SK-N-SH (cell line): ENCODE results near the gene SUPT4H1. TPM values are rescaled to one million over a fixed set of nuclear protein-coding genes. Genes with fewer than 3 reads are reported as not detected.
A peak's percentile ranks its signal among the peaks of the same experiment; 100 is the strongest.

Source experiments
- CTCF ChIA-PET: fragments of 300-600, 350-600 bp; formaldehyde crosslinking; extraction: SDS; loops from one replicate; lab custom pipeline; 2021; lab: Yijun Ruan, JAX
- POLR2A ChIA-PET: fragments of 350-600 bp; sonication (Branson Sonifier 250); formaldehyde crosslinking; extraction: SDS; loops from one replicate; lab custom pipeline; 2020; ENCODE audit warnings: antibody characterized with exemption, inconsistent platforms; lab: Yijun Ruan, JAX
- DNase-seq: peaks from one replicate; pipeline ENCODE4 v3.0.0; 2012
- H2AFZ ChIP-seq: fragments of 200-600 bp; sonication (generic); 2 replicates; pipeline ENCODE4 v1.8.1; 2016; ENCODE audit warnings: antibody characterized with exemption, mild to moderate bottlenecking, low read depth
- H3F3A ChIP-seq: fragments of 200-600 bp; sonication (generic); replicated peaks from 2 replicates; pipeline ENCODE3; 2016; ENCODE audit warnings: antibody characterized with exemption, mild to moderate bottlenecking; ENCODE audit not compliant: insufficient read depth
- H3K27ac ChIP-seq, 2 experiments: fragments of 200-500 bp in 1 of 2; fragments of 200-600 bp in 1 of 2; sonication (Bioruptor generic) in 1 of 2; sonication (generic), shearing (Covaris generic) in 1 of 2; 2 replicates each; pipeline versions ENCODE4 v1.5.1 to v1.6.1; 2014 to 2016; ENCODE audit warnings: low read depth in 2 of 2, inconsistent platforms in 1 of 2, low read length in 1 of 2, mild to moderate bottlenecking in 1 of 2, mixed read lengths in 1 of 2
- H3K27me3 ChIP-seq: fragments of 200-600 bp; sonication (generic), shearing (Covaris generic); 2 replicates; pipeline ENCODE4 v1.6.1; 2016; ENCODE audit warnings: mixed run types; ENCODE audit not compliant: insufficient read depth
- H3K36me3 ChIP-seq, 2 experiments: fragments of 200-500 bp in 1 of 2; fragments of 200-600 bp in 1 of 2; sonication (Bioruptor generic) in 1 of 2; sonication (generic) in 1 of 2; replicated peaks in 1 of 2; 2 replicates each; pipeline versions ENCODE3 to v1.5.1; 2014 to 2016; ENCODE audit warnings: low read length in 1 of 2, mild to moderate bottlenecking in 1 of 2; ENCODE audit not compliant: insufficient read depth in 2 of 2, control insufficient read depth in 1 of 2
- H3K4me1 ChIP-seq, 2 experiments: fragments of 200-500 bp in 1 of 2; fragments of 200-600 bp in 1 of 2; sonication (Bioruptor generic) in 1 of 2; sonication (generic), shearing (Covaris generic) in 1 of 2; 2 replicates each; pipeline versions ENCODE4 v1.5.1 to v1.6.1; 2014 to 2016; ENCODE audit warnings: low read depth in 1 of 2, low read length in 1 of 2, mixed run types in 1 of 2; ENCODE audit not compliant: insufficient read depth in 2 of 2, control insufficient read depth in 1 of 2
- H3K4me2 ChIP-seq: fragments of 200-600 bp; sonication (generic), shearing (Covaris generic); 2 replicates; pipeline ENCODE4 v1.6.1; 2017; ENCODE audit warnings: mixed run types
- H3K4me3 ChIP-seq, 2 experiments: fragments of 200-500 bp in 1 of 2; fragments of 200-600 bp in 1 of 2; sonication (Bioruptor generic) in 1 of 2; sonication (generic), shearing (Covaris generic) in 1 of 2; 2 replicates each; pipeline versions ENCODE4 v1.5.1 to v1.8.1; 2014 to 2016; ENCODE audit warnings: low read depth in 2 of 2, inconsistent platforms in 1 of 2, low read length in 1 of 2, mild to moderate bottlenecking in 1 of 2, mixed read lengths in 1 of 2, moderate library complexity in 1 of 2
- H3K79me2 ChIP-seq: fragments of 200-600 bp; sonication (generic); 2 replicates; pipeline ENCODE4 v1.8.1; 2017; ENCODE audit warnings: mild to moderate bottlenecking; ENCODE audit not compliant: insufficient read depth
- H3K9ac ChIP-seq: fragments of 200-600 bp; sonication (generic); 2 replicates; pipeline ENCODE4 v1.6.1; 2017; ENCODE audit warnings: mixed run types
- H3K9me2 ChIP-seq: fragments of 200-600 bp; sonication (generic); 2 replicates; pipeline ENCODE4 v1.6.1; 2017; ENCODE audit warnings: mixed run types
- H3K9me3 ChIP-seq: fragments of 200-600 bp; sonication (generic); 2 replicates; pipeline ENCODE4 v1.6.1; 2017; ENCODE audit warnings: mixed run types, mild to moderate bottlenecking, moderate library complexity
- H4K20me1 ChIP-seq: fragments of 200-600 bp; sonication (generic); 2 replicates; pipeline ENCODE4 v1.6.1; 2017; ENCODE audit warnings: mild to moderate bottlenecking, mixed run types; ENCODE audit not compliant: insufficient read depth
- CHD2 ChIP-seq: fragments of 150-350 bp; IDR thresholded peaks from 2 replicates; pipeline ENCODE4 v1.6.1; 2018; ENCODE audit warnings: low read length; ENCODE audit not compliant: partially characterized antibody
- EZH2phosphoT487 ChIP-seq: fragments of 200-600 bp; sonication (generic); IDR thresholded peaks from 2 replicates; pipeline ENCODE4 v1.6.1; 2017; ENCODE audit warnings: low read depth, mixed run types, mild to moderate bottlenecking, antibody characterized with exemption, moderate library complexity, borderline replicate concordance
- FOXJ3 ChIP-seq: sonication (generic); formaldehyde crosslinking; IDR thresholded peaks from 2 replicates; pipeline ENCODE4 v1.5.1; 2020; ENCODE audit warnings: mild to moderate bottlenecking, missing genetic modification reagents
- JUND ChIP-seq: IDR thresholded peaks from 2 replicates; pipeline ENCODE4 v1.4.0; 2012
- NRF1 ChIP-seq: IDR thresholded peaks from 2 replicates; pipeline ENCODE4 v1.6.1; 2012; ENCODE audit warnings: low read depth, mild to moderate bottlenecking, low read length
- RAD21 ChIP-seq: IDR thresholded peaks from 2 replicates; pipeline ENCODE4 v1.6.1; 2012; ENCODE audit warnings: mild to moderate bottlenecking, low read length
- SMC3 ChIP-seq: IDR thresholded peaks from 2 replicates; pipeline ENCODE4 v1.6.1; 2012; ENCODE audit warnings: low read depth, low read length, improper control_type of control experiment
- TAF1 ChIP-seq: IDR thresholded peaks from 2 replicates; pipeline ENCODE4 v1.6.1; 2012; ENCODE audit warnings: low read depth, mild to moderate bottlenecking, low read length, moderate library complexity, borderline replicate concordance
- whole genome bisulfite sequencing: methylation state at CpG from one replicate; pipeline ENCODE4 v1.1.6; 2017; ENCODE audit warnings: low lambda C conversion rate; 5-methylcytosine and 5-hydroxymethylcytosine counted together
- polyA plus RNA-seq, 3 experiments: library from polyadenylated mRNA; depleted of rRNA; stranded (reverse); fragments of >200 nt; gene quantifications; 2 replicates each; pipeline ENCODE4 v1.2.3, GENCODE V29; 2012
- TF ChIP-seq, protein P1 (sequence below): fragments of 150-350 bp; IDR thresholded peaks from 2 replicates; pipeline ENCODE4 v1.6.1; 2017; ENCODE audit warnings: antibody characterized with exemption, low read length, low read depth, borderline replicate concordance
- TF ChIP-seq, protein P2 (sequence below): fragments of 150-350 bp; IDR thresholded peaks from 2 replicates; pipeline ENCODE4 v1.6.1; 2016; ENCODE audit warnings: mild to moderate bottlenecking, low read depth, low read length
- TF ChIP-seq, protein P3 (sequence below): IDR thresholded peaks from 2 replicates; pipeline ENCODE4 v1.6.1; 2012; ENCODE audit warnings: mild to moderate bottlenecking, low read depth, low read length, moderate library complexity
- TF ChIP-seq, protein P4 (sequence below): IDR thresholded peaks from 2 replicates; pipeline ENCODE4 v1.4.0; 2012; ENCODE audit warnings: low read depth
- TF ChIP-seq, protein P5 (sequence below): fragments of 200-600 bp; sonication (generic); IDR thresholded peaks from 2 replicates; pipeline ENCODE4 v1.6.1; 2017; ENCODE audit warnings: antibody characterized with exemption, mild to moderate bottlenecking, moderate library complexity

SUPT4H1 gene
- polyA plus RNA-seq, 1 of the 3 experiments (the other 2 are of a cell fraction), result 165 TPM

DNA sequence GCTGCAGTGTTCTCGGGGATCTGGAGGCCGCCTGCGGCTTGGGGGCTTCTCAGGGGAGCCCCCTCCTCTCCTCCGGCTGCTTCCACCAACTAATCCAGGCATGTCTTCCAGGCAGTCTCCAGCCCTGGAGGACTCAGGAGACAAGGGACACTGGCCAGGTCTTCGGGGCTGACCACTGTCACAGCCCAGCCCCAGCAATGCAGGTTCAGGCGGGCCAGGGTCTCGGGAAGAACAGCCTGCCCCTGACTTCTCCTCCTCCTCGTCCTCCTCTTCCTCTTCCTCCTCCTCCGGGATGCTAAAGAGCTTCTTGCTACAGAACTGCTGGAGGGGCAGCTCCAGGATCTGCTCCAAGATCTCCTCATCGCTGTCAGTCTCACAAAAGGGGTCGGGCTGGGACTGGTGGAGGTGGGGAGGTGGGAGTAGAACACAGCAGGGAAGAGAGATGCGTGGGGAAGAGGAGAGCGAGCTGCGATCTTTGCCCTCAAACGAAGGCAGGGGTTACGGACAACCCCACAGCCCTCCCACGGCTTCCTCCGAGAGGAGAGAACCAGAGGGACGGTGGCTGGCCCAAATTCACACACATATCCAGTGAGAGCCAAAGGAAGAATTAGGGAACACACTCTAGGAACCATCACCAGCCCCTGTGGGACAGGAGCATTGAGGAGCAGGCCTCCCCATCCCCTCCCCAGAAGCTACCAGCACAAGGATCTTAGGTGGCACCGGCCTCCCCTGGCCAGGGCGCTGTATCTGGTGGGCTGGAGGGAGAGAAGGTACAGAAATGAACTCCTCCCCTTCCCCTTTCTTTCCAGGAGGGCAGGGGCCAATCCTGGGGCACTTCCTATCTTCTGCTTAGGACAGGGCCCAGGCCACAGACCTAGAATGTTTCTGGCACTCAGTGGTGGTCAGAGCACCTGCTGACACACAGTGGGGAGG, 42.8 kb downstream of the SUPT4H1 start (continued):
- TF ChIP-seq, protein P1, sequence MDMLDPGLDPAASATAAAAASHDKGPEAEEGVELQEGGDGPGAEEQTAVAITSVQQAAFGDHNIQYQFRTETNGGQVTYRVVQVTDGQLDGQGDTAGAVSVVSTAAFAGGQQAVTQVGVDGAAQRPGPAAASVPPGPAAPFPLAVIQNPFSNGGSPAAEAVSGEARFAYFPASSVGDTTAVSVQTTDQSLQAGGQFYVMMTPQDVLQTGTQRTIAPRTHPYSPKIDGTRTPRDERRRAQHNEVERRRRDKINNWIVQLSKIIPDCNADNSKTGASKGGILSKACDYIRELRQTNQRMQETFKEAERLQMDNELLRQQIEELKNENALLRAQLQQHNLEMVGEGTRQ, result no peak
- TF ChIP-seq, protein P2, sequence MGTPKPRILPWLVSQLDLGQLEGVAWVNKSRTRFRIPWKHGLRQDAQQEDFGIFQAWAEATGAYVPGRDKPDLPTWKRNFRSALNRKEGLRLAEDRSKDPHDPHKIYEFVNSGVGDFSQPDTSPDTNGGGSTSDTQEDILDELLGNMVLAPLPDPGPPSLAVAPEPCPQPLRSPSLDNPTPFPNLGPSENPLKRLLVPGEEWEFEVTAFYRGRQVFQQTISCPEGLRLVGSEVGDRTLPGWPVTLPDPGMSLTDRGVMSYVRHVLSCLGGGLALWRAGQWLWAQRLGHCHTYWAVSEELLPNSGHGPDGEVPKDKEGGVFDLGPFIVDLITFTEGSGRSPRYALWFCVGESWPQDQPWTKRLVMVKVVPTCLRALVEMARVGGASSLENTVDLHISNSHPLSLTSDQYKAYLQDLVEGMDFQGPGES, result no peak
- TF ChIP-seq NRF1, result no peak

DNA sequence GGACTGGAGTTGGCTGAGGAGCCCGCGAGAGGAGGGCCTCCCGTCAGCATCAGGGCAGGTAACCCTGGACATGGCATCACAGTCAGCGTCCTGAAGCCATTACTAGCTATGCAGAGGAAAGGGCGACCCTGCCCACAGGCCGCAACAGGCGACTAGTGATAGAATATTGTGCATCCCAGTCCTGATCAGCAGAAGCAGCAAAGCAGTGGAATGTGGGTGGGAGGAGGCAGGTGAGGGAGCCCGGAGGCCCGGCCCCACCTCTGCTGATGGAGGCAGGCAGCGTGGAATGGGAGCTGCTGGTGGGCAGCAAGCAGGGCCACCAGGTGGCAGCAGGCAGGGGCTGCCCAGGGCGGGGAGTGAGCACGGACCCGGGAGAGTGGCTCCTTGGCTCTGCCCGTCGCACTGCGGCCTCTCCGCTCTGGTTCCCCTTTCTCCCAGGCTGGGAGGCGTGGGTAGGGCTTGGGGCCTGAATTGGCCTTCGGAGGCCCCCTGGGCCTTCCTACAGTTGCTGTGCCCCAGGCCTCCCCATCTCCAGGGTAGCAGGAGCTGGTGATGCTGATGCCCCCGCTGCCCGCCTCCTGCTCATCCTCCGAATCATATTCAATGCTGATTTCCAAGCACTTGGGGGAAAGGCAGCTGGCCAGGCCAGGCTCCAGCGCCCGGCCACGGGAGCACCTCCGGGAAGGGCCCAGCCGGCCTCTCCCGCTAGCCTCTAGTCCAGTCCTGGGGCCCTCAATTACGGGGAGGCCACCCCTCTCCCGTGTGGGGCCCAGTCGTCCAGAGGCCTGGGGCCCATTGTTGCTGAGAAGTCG, 43.6 kb downstream of the SUPT4H1 start:
- POLR2A ChIA-PET, result interaction anchor here (0.6 to 0.7 kb wide), 2 partner anchors 9 to 64 kb away, joined by 3 read pairs; no protein-coding TSS in a partner anchor

More for the DNA sequence above, 43.6 kb downstream of the SUPT4H1 start:
- Histone ChIP-seq H3K4me1 (peaks cover 0 to 3% of the 10 kb centered on the region in 2 experiments; a peak in 1 of 4 replicates), H4K20me1 (no peaks in the 10 kb centered on the region), H3K27ac (no peak overlapping the region), H2AFZ (no peak overlapping the region), H3K4me3 (no peak overlapping the region), H3K79me2 (no peaks in the 10 kb centered on the region), H3F3A (no peaks in the 10 kb centered on the region), H3K9me3 (no peaks in the 10 kb centered on the region), H3K9ac (no peak overlapping the region), H3K36me3 (no peaks in the 10 kb centered on the region), H3K4me2 (no peak overlapping the region), H3K27me3 (no peaks in the 10 kb centered on the region), H3K9me2 (no peaks in the 10 kb centered on the region)
- TF ChIP-seq, protein P3, sequence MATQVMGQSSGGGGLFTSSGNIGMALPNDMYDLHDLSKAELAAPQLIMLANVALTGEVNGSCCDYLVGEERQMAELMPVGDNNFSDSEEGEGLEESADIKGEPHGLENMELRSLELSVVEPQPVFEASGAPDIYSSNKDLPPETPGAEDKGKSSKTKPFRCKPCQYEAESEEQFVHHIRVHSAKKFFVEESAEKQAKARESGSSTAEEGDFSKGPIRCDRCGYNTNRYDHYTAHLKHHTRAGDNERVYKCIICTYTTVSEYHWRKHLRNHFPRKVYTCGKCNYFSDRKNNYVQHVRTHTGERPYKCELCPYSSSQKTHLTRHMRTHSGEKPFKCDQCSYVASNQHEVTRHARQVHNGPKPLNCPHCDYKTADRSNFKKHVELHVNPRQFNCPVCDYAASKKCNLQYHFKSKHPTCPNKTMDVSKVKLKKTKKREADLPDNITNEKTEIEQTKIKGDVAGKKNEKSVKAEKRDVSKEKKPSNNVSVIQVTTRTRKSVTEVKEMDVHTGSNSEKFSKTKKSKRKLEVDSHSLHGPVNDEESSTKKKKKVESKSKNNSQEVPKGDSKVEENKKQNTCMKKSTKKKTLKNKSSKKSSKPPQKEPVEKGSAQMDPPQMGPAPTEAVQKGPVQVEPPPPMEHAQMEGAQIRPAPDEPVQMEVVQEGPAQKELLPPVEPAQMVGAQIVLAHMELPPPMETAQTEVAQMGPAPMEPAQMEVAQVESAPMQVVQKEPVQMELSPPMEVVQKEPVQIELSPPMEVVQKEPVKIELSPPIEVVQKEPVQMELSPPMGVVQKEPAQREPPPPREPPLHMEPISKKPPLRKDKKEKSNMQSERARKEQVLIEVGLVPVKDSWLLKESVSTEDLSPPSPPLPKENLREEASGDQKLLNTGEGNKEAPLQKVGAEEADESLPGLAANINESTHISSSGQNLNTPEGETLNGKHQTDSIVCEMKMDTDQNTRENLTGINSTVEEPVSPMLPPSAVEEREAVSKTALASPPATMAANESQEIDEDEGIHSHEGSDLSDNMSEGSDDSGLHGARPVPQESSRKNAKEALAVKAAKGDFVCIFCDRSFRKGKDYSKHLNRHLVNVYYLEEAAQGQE, result no peak
- TF ChIP-seq EZH2phosphoT487, result no peak
- TF ChIP-seq, protein P4, sequence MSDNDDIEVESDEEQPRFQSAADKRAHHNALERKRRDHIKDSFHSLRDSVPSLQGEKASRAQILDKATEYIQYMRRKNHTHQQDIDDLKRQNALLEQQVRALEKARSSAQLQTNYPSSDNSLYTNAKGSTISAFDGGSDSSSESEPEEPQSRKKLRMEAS, result no peak
- TF ChIP-seq FOXJ3 (CRISPR knock-in tag), result no peak
- TF ChIP-seq TAF1, result no peak
- TF ChIP-seq, protein P5, sequence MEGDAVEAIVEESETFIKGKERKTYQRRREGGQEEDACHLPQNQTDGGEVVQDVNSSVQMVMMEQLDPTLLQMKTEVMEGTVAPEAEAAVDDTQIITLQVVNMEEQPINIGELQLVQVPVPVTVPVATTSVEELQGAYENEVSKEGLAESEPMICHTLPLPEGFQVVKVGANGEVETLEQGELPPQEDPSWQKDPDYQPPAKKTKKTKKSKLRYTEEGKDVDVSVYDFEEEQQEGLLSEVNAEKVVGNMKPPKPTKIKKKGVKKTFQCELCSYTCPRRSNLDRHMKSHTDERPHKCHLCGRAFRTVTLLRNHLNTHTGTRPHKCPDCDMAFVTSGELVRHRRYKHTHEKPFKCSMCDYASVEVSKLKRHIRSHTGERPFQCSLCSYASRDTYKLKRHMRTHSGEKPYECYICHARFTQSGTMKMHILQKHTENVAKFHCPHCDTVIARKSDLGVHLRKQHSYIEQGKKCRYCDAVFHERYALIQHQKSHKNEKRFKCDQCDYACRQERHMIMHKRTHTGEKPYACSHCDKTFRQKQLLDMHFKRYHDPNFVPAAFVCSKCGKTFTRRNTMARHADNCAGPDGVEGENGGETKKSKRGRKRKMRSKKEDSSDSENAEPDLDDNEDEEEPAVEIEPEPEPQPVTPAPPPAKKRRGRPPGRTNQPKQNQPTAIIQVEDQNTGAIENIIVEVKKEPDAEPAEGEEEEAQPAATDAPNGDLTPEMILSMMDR, result peak; percentile 25; the same call in 1 of the 2 replicates
- TF ChIP-seq SMC3, result 0 out of 2 replicates have a peak, but pooled peaks have one; percentile 17
- TF ChIP-seq RAD21, result 0 out of 2 replicates have a peak, but pooled peaks have one; percentile 5
- no peak for TF ChIP-seq CHD2
- no peak for TF ChIP-seq JUND
- WGBS, result 73% methylated on average over 27 of the region's 32 CpGs
- DNase-seq, result peak; percentile 71
- CTCF ChIA-PET, result interaction anchor here (0.6 to 2.3 kb wide), 15 partner anchors 10 to 206 kb away, joined by 3 to 16 read pairs (median 3); partner anchors contain the start of genes MTMR4 and RNF43
